Astrocyte of the spinal cord (primary cell): ENCODE data around the gene PYHIN1.
A peak's percentile ranks its signal among the peaks of the same experiment; 100 is the strongest.

Experiments used
- DNase-seq: peaks from one replicate; pipeline ENCODE4 v3.0.0; 2011; ENCODE audit warnings: low read depth, low spot score
- H3K4me3 ChIP-seq: 2 replicates; pipeline ENCODE4 v1.5.1; 2011; ENCODE audit warnings: low read depth, mild to moderate bottlenecking, low read length, moderate library complexity
- in situ Hi-C: cut with HindIII; loops from 2 replicates; pipeline ENCODE4 v1.10.0; 2017; ENCODE audit warnings: low sequenced_read_pairs
- TF ChIP-seq, protein P1 (sequence below): IDR thresholded peaks from 2 replicates; pipeline ENCODE4 v1.5.1; 2012; ENCODE audit warnings: low read depth, mild to moderate bottlenecking, low read length, inconsistent platforms

PYHIN1 gene

DNA sequence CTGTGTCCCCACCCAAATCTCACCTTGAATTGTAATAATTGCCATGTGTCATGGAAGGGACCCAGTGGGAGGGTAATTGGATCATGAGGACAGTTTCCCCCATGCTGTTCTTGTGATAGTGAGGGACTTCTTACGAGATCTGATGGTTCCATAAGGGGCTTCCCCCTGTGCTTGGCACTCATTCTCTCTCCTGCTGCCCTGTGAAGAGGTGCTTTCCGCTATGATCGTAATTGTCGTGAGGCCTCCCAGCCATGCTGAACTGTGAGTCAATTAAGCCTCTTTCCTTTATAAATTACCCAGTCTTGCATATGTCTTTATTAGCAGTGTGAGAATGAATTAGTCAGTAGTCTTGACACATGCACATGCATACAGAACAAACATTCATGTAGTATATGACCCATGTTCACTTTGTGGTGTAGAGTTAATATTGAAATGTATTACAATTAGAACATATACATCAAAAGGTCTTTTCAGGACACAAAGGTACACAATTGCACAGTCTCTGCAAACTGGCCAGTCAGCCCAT, 61.5 kb downstream of the PYHIN1 start:
- in situ Hi-C loops, result no loop called here
- DNase-seq, result no peak
- H3K4me3 ChIP-seq, result no peak overlapping the region
- TF ChIP-seq, protein P1, sequence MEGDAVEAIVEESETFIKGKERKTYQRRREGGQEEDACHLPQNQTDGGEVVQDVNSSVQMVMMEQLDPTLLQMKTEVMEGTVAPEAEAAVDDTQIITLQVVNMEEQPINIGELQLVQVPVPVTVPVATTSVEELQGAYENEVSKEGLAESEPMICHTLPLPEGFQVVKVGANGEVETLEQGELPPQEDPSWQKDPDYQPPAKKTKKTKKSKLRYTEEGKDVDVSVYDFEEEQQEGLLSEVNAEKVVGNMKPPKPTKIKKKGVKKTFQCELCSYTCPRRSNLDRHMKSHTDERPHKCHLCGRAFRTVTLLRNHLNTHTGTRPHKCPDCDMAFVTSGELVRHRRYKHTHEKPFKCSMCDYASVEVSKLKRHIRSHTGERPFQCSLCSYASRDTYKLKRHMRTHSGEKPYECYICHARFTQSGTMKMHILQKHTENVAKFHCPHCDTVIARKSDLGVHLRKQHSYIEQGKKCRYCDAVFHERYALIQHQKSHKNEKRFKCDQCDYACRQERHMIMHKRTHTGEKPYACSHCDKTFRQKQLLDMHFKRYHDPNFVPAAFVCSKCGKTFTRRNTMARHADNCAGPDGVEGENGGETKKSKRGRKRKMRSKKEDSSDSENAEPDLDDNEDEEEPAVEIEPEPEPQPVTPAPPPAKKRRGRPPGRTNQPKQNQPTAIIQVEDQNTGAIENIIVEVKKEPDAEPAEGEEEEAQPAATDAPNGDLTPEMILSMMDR, result no peak

DNA sequence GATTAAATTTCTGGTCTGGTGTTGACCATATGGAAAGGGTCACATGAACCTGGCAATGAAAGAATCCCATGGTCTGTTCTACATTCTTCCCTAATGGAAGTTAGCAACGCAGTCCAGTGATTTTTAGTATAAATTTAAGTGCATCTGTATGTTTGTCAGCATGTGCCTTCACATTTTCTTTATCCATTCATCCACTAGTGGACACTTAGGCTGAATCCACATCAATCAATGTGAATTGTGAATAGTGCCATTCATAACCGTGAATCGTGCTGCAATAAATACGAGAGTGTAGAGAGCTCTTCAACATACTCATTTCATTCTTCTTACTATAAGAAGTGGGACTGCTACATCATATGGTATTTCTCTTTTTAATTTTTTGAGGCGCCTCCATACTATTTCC, 65.6 kb downstream of the PYHIN1 start:
- in situ Hi-C loops, result no loop called here
- H3K4me3 ChIP-seq, result no peak overlapping the region
- TF ChIP-seq, protein P1, result no peak

DNA sequence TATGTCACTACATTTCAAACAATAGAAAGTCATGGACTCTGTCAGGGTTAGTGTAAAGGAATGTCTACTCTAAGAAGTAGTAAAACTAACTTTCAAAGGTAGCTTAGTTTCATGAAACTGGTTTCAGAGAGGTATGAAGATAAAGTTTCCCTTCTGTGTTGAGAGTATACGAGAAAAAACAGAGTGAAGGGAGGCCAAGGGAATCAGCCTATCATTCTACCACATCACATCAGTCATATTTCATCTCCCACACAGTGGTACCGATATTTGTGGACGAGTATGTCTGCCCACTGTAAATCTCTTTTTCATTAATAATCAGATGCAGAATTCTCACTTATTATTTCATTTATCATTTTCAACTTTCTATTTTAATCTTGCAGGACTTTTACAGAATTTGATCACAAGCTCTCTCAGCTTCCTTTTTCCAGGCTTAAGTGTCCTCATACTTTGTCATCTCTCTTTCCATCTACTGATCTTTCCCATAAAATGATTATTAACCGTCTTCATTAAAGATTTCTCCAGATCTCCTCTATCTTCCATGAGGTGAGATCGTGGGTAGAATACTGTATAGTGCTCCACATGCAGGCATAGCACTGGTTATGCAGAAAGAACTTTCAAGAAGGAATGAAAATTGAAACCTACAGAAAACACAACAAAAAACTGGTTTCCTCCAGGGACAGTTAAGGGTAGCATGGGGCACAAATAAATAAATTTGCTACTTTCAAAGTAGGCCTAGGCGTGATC, 66.9 kb downstream of the PYHIN1 start:
- TF ChIP-seq, protein P1, result no peak
- no peak overlapping the region for H3K4me3 ChIP-seq
- no peak for DNase-seq
- in situ Hi-C loops, result no loop called here

More for the DNA sequence above, 65.6 kb downstream of the PYHIN1 start:
- no peak for DNase-seq

DNA sequence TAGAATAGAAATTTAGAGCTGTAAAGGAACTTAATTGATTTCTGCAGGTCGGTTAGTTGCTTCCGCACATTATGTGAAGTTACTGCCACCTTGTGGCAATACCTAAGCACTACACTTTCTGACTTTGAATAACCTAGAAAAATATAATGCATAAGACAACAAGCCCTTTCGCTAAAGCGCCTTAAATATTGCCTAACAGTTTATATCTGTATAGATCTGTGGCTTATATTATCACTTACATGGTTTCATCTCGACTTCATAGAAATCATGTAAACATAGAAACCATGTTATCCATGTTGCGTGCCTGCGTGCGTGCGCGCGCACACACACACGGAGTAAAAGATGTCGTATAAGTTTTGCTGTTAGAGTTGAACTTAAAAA, 67.4 kb downstream of the PYHIN1 start:
- TF ChIP-seq, protein P1, result peak; percentile 73
- in situ Hi-C loops, result no loop called here
- H3K4me3 ChIP-seq, result peak overlapping the region; percentile 58
- peak; percentile 84 for DNase-seq

DNA sequence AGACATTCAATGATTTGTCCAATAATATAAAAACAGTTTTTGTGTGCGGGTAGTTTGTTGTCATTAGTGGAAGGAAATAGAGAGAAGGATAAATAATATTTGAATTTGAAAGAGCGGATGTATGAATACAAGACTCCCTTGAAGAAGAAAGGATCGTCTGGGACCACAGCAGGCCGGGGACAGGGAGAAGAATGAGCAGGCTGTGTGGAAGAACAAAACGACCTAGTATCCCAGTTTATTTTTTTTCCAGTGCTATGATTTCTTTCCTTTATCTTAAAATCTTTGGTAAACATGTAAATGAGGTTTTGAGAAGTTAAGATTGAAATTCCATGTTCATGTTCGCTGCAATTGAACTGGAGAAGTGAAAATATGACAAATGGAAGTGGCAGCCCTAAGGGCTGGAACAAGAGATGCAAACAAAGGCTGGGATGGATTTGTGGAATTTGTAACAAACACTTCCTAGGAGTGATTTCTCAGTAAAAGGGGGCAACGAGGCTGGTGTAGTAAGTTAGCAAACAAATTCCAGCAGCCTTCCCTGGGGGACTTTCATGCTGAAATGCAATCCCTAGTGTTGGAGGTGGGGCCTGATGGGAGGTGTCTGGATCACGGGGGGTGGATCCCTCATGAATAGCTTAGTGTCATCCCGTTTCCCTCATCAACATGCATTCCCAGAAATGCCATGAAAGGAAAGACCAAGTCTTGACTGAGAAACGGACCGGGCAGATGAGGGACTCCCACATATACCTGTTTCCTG, 68.1 kb downstream of the PYHIN1 start:
- peak overlapping the region; percentile 58 for H3K4me3 ChIP-seq
- DNase-seq, result peak; percentile 95
- in situ Hi-C loops, result no loop called here
- TF ChIP-seq, protein P1, result no peak

DNA sequence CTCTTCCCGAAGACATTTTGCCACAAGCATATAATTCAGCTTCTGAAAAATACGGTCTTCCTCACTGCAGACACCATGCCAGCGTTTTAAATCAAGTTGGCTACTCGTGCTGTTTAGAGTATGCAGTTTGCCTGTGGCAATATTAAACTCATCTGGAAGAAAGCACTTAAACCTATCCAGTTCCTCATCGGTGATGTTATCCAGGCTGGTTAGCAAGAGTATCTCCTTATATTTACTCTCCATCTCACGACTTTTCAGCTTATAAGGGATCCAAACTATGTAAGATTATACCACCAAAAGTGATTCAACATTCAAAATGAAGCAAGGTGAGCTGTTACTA, 68.7 kb downstream of the PYHIN1 start:
- TF ChIP-seq, protein P1, result no peak
- DNase-seq, result no peak
- in situ Hi-C loops, result no loop called here
- peak overlapping the region; percentile 58 for H3K4me3 ChIP-seq
